ENCODE results near the gene DDOST. TPM values are rescaled to one million over a fixed set of nuclear protein-coding genes. Genes with fewer than 3 reads are reported as not detected.

DDOST gene
- total RNA-seq, 1 donor from 2014 or later: 161 TPM

DNA sequence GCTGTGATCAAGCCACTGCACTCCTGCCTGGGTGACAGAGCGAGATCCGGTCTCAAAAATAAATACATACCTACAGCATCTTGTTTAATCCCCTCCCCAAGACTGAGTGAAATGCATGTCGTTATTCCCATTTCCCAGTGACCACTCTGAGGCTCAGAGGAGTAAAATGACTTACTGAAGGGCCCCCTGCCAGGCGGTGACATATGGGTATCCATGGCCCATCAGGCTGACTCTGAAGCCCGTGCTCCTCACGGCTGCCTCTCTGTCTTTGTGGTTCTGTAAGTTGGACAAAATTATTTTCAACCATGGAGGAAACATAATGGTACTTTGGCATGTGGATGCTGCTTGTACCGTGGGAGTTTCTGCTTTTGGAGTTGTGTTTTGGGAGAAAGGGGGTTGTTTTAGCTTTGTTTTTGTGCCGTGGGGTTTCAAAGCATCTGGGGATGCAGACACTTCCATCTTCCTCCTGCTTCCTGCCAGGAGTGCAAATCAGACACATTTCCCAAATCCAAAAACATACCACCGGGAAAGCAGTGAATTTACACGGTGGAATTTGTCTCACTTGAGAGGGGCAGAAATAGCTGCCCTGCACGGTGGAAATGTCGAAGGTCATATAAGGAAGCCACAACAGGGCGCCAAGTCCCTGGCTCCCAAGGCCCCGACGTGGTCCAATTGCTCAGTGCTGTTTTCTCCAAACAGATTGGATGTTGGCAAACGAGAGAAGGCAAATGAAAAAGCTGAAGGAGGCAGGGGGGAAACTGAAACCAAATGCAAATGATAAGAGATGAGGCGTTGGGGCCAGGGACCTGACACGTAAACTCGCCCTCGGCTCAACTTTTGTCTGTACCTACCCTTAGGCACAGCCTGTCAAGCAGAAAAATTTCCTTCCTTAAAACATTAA is 45.0 kb downstream of the DDOST start:
- Histone ChIP-seq H3K9me3 (no peaks in the 10 kb centered on the region), H3K27me3 (no peaks in the 10 kb centered on the region), H3K4me3 (no peak overlapping the region), H3K4me1 (no peaks in the 10 kb centered on the region), H3K36me3 (no peaks in the 10 kb centered on the region), H3K27ac (no peak overlapping the region)
- no peak for TF ChIP-seq CTCF (IDR thresholded peaks at IDR 0.05)
- DNase-seq (no peak), ATAC-seq (no peak)
- intact Hi-C loops (cut with DNase I): no loop called here

DNA sequence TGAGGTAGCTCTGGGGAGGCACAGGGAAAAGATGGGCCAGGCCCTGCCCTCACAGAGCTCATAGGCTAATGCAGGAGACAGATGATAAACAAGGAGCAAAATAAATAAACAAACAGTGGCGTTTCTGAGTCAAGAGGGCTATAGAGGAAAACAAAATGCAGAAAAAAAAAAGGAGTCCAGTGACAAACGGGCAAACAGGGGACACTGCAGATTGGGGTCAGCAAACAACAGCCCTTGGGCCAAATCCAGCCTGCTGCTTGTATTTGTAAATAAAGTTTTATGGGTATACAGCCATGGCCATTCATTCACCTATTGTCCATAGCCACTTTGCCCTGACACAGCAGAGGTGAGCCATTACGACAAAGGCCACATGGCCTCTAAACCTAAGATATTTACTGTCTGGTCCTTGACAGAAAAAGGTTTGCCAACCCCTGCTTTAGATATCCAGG is 47.0 kb downstream of the DDOST start:
- no peak overlapping the region for H3K27ac ChIP-seq
- no peaks in the 10 kb centered on the region for H3K36me3 ChIP-seq
- TF ChIP-seq CTCF (IDR thresholded peaks at IDR 0.05): no peak
- no peak for DNase-seq
- H3K27me3 ChIP-seq: no peaks in the 10 kb centered on the region
- intact Hi-C loops (cut with DNase I): no loop called here
- no peak overlapping the region for H3K4me3 ChIP-seq
- no peak for ATAC-seq
- no peaks in the 10 kb centered on the region for H3K9me3 ChIP-seq
- no peaks in the 10 kb centered on the region for H3K4me1 ChIP-seq

- Histone ChIP-seq H3K4me3 (no peak overlapping the region), H3K4me1 (no peaks in the 10 kb centered on the region), H3K9me3 (no peaks in the 10 kb centered on the region), H3K27me3 (no peaks in the 10 kb centered on the region), H3K27ac (no peak overlapping the region), H3K36me3 (no peaks in the 10 kb centered on the region)
- intact Hi-C loops (cut with DNase I): no loop called here
- TF ChIP-seq CTCF (IDR thresholded peaks at IDR 0.05): no peak
- DNase-seq (no peak), ATAC-seq (no peak)
These were observed 48.9 kb downstream of the DDOST start for GRCh38 chr1:20612221-20612746.

DNA sequence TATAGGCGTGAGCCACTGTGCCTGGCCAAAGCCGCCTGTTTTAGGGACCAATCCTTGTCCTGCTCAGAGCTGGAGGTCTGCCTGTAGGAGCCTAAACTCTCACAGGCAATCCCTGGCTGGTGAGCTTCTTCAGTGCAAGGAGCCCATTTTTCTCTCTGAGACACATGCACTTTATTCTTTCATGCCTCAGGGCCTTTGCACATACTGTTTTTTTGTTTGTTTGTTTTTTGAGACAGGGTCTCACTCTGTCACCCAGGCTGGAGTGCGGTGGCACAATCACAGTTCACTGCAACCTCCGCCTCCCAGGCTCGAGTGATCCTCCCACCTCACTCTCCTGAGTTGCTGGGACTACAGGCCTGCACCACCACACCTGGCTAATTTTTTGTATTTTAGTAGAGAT is 49.5 kb downstream of the DDOST start:
- Histone ChIP-seq H3K27me3 (no peaks in the 10 kb centered on the region), H3K36me3 (no peaks in the 10 kb centered on the region), H3K4me1 (no peaks in the 10 kb centered on the region), H3K27ac (no peak overlapping the region), H3K9me3 (no peaks in the 10 kb centered on the region), H3K4me3 (no peak overlapping the region)
- no peak for TF ChIP-seq CTCF (IDR thresholded peaks at IDR 0.05)
- ATAC-seq (no peak), DNase-seq (no peak)
- intact Hi-C loops (cut with DNase I): no loop called here

DNA sequence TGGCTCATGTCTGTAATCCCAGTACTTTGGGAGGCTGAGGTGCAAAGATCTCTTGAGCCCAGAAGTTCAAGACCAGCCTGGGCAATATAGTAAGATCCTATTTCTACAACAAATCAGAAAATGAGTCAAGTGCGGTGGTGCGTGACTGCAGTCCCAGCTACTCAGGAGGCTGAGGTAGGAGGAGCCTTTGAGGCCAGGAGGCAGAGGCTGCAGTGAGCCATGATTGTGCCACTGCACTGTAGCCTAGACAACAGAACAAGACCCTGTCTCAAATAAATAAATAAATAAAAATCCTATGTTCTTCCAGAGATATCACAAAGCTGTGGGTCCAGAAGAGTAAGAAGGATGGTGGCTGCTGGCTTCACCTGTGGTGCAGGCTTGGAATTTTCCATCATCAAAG is 50.2 kb downstream of the DDOST start:
- no peaks in the 10 kb centered on the region for H3K36me3 ChIP-seq
- no peak for ATAC-seq
- DNase-seq: no peak
- H3K4me1 ChIP-seq: no peaks in the 10 kb centered on the region
- H3K9me3 ChIP-seq: no peaks in the 10 kb centered on the region
- no peak for TF ChIP-seq CTCF (IDR thresholded peaks at IDR 0.05)
- H3K4me3 ChIP-seq: no peak overlapping the region
- intact Hi-C loops (cut with DNase I): no loop called here
- H3K27ac ChIP-seq: no peak overlapping the region
- no peaks in the 10 kb centered on the region for H3K27me3 ChIP-seq
